Esophagus squamous epithelium (tissue), 5 donors: ENCODE results near the gene GPHN. TPM values are rescaled to one million over a fixed set of nuclear protein-coding genes. Genes with fewer than 3 reads are reported as not detected.
"Not testable (repeated sequence)": the region's sequence is repeated elsewhere in the genome, so short reads cannot be mapped to it uniquely, and the experiment has no call there.

Experiments used
- DNase-seq: peaks from one replicate; lab custom pipeline; 2025; lab: John Stamatoyannopoulos, UW
- H3K27ac ChIP-seq, 4 donors: fragments of 200-600 bp; sonication (generic); one replicate each; pipeline ENCODE4 v1.5.1; 2016 to 2019; ENCODE audit warnings: mild to moderate bottlenecking in 1 of 4
- H3K27me3 ChIP-seq, 4 donors: fragments of 200-600 bp; sonication (generic); 1 replicate in 3 of 4; 2 replicates in 1 of 4; pipeline versions ENCODE4 v1.5.1 to v1.6.0; 2017 to 2021; ENCODE audit warnings: antibody characterized with exemption in 1 of 4
- H3K36me3 ChIP-seq, 3 donors: fragments of 200-600 bp; sonication (generic); one replicate each; pipeline ENCODE4 v1.5.1; 2016 to 2019
- H3K4me1 ChIP-seq, 3 donors: fragments of 200-600 bp; sonication (generic); one replicate each; pipeline ENCODE4 v1.5.1; 2017 to 2019
- H3K4me3 ChIP-seq, 4 donors: fragments of 200-600 bp; sonication (generic); 1 replicate in 3 of 4; 2 replicates in 1 of 4; pipeline ENCODE4 v1.5.1; 2016 to 2019; ENCODE audit warnings: mild to moderate bottlenecking in 2 of 4, moderate library complexity in 1 of 4
- H3K9me3 ChIP-seq, 3 donors: fragments of 200-600 bp; sonication (generic); one replicate each; pipeline ENCODE4 v1.5.1; 2016 to 2019
- CTCF ChIP-seq, 6 experiments: fragments of 450-650 bp in 4 of 6; fragments of 200-600 bp in 2 of 6; sonication (generic) in 2 of 6; IDR thresholded peaks; one replicate each; pipeline ENCODE4 v1.5.1; 2016 to 2019; ENCODE audit warnings: antibody characterized with exemption in 6 of 6, mild to moderate bottlenecking in 4 of 6, moderate library complexity in 4 of 6
- POLR2A ChIP-seq, 4 donors: fragments of 450-650 bp; IDR thresholded peaks; one replicate each; pipeline ENCODE4 v1.6.1; 2017; ENCODE audit warnings: antibody characterized with exemption in 4 of 4, mild to moderate bottlenecking in 4 of 4, moderate library complexity in 3 of 4
- WGBS, 2 donors: methylation state at CpG; one replicate each; pipeline ENCODE4 v1.1.5; 2018; 5-methylcytosine and 5-hydroxymethylcytosine counted together
- intact Hi-C: fragments of 100-400 bp; cut with DNase I; formaldehyde crosslinking; loops from one replicate; pipeline ENCODE4 v1.15.0; 2022
- total RNA-seq, 4 donors: library from RNA; depleted of rRNA; stranded (reverse); fragments of >200 nt; gene quantifications; one replicate each; pipeline ENCODE4 v1.1.0, GENCODE V29; 2016
- donor health status: DM: yes; HTN: yes; CAD: no.

Gene GPHN
- total RNA-seq, 4 donors from 2014 or later, result 8.3 to 28.4 (median 12.8) TPM

- no peak for DNase-seq
- WGBS, 2 donors, result 77 to 79% methylated on average over 4 to 7 of the region's 7 CpGs
- Histone ChIP-seq H3K27me3 (no peaks in the 10 kb centered on the region), H3K9me3 (peaks cover 0 to 14% (median 6%) of the 10 kb centered on the region in 3 donors), H3K4me1 (no peaks in the 10 kb centered on the region), H3K4me3 (no peak overlapping the region), H3K36me3 (no peaks in the 10 kb centered on the region), H3K27ac (no peak overlapping the region)
- intact Hi-C loops, result no loop called here
- no peak for TF ChIP-seq POLR2A (IDR thresholded peaks at IDR 0.05)
- no peak for TF ChIP-seq CTCF (IDR thresholded peaks at IDR 0.05)
These were observed 209.7 kb downstream of the GPHN start for GRCh38 chr14:66717561-66718140.

GRCh38 chr14:66724996-66725395 is 217.0 kb downstream of the GPHN start:
- intact Hi-C loops, result no loop called here
- TF ChIP-seq CTCF (IDR thresholded peaks at IDR 0.05) (no peak), POLR2A (IDR thresholded peaks at IDR 0.05) (no peak)
- peaks cover 0 to 15% (median 0%) of the 10 kb centered on the region in 3 donors for H3K9me3 ChIP-seq
- WGBS, 2 donors, result 77 to 82% methylated on average over 1 of the region's 1 CpG
- H3K4me3 ChIP-seq, result no peak overlapping the region
- H3K36me3 ChIP-seq, result peaks cover 0 to 5% (median 0%) of the 10 kb centered on the region in 3 donors
- H3K27ac ChIP-seq, result no peak overlapping the region
- DNase-seq, result no peak
- no peaks in the 10 kb centered on the region for H3K27me3 ChIP-seq
- H3K4me1 ChIP-seq, result no peaks in the 10 kb centered on the region

- H3K9me3 ChIP-seq, result peaks cover 0 to 25% (median 0%) of the 10 kb centered on the region in 3 donors
- H3K36me3 ChIP-seq, intact Hi-C loops, H3K27ac ChIP-seq, H3K4me3 ChIP-seq, H3K27me3 ChIP-seq, DNase-seq, H3K4me1 ChIP-seq: not testable (repeated sequence)
- WGBS, 2 donors, result 84 to 100% methylated on average over 1 of the region's 1 CpG
These were observed 223.4 kb downstream of the GPHN start for GRCh38 chr14:66731298-66731697.

- intact Hi-C loops, result no loop called here
- H3K9me3 ChIP-seq, result peaks cover 0 to 10% (median 0%) of the 10 kb centered on the region in 3 donors
- no peaks in the 10 kb centered on the region for H3K27me3 ChIP-seq
- no peak overlapping the region for H3K27ac ChIP-seq
- no peaks in the 10 kb centered on the region for H3K4me1 ChIP-seq
- no peaks in the 10 kb centered on the region for H3K36me3 ChIP-seq
- TF ChIP-seq POLR2A (IDR thresholded peaks at IDR 0.05), result no peak
- no peak for TF ChIP-seq CTCF (IDR thresholded peaks at IDR 0.05)
- H3K4me3 ChIP-seq, result no peak overlapping the region
- DNase-seq, result no peak
These were observed 227.9 kb downstream of the GPHN start for GRCh38 chr14:66735853-66736252.

- intact Hi-C loops, result no loop called here
- Histone ChIP-seq H3K9me3 (no peaks in the 10 kb centered on the region), H3K36me3 (no peaks in the 10 kb centered on the region), H3K4me3 (no peak overlapping the region), H3K27me3 (no peaks in the 10 kb centered on the region), H3K4me1 (no peaks in the 10 kb centered on the region), H3K27ac (no peak overlapping the region)
- no peak for TF ChIP-seq POLR2A (IDR thresholded peaks at IDR 0.05)
- no peak for DNase-seq
These were observed 231.9 kb downstream of the GPHN start for GRCh38 chr14:66739826-66740225.

- Histone ChIP-seq H3K36me3 (no peaks in the 10 kb centered on the region), H3K4me3 (no peak overlapping the region), H3K27me3 (no peaks in the 10 kb centered on the region), H3K9me3 (no peaks in the 10 kb centered on the region), H3K27ac (no peak overlapping the region), H3K4me1 (peaks cover 0 to 3% (median 0%) of the 10 kb centered on the region in 3 donors)
- no peak for DNase-seq
- WGBS, 2 donors, result 89 to 90% methylated on average over 1 of the region's 1 CpG
- TF ChIP-seq POLR2A (IDR thresholded peaks at IDR 0.05) (no peak), CTCF (IDR thresholded peaks at IDR 0.05) (no peak)
- intact Hi-C loops, result no loop called here
These were observed 237.1 kb downstream of the GPHN start for GRCh38 chr14:66745078-66745477.
